NK-92 treated with Interleukin-12 subunit alpha and Interleukin-12 subunit beta, amount 100 ng/mL, for 24 hours (cell line): ENCODE data around the gene KCNMA1.

Experiments
- DNase-seq: peaks from one replicate; lab custom pipeline; 2025; lab: John Stamatoyannopoulos, UW

Gene KCNMA1

DNA sequence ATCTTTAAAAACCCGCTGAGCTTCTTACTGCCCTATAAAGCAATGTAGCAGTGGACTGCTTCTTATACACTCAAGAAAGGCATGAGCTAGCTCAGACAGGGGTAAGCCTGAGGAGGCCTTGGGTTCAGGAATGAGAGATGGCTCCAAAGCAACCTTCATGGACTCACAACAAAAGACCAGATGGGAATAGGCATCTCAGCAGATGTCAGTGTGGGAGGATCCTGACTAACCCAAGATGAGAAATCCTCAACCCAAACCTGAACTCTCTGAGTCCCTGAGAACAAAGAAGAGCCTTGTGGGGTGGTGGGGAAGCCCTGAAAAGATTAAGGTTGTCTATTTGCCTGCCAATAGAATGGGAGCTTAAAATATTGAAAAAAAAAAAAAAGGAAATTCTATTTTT is 807.4 kb downstream of the KCNMA1 start:
- no peak for DNase-seq

DNA sequence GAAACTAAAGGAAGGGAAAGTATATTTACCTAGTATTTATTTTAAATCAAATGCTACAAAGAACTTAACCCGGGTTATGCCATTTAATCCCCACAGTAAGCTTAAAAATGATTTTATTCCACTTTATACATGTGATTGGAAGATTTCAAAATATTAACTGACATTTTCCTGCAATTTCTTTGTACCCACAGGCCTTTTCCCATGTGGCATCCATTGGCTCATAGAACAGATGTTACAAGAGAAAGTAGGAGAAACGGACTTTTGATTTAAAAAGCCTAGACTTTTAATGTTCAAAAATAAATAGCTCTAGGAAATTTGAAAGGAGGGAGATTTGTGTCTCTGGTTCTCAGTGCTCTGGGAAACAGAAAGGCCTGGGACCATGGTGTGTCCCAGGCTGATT is 807.9 kb downstream of the KCNMA1 start:
- DNase-seq = no peak
